Loucy (cell line): Measurements from ENCODE around the gene LGALS9.

ENCODE experiments used
- H2AFZ ChIP-seq: fragments of 200-600 bp; sonication (generic); 2 replicates; pipeline ENCODE4 v1.6.0; 2016; ENCODE audit warnings: antibody characterized with exemption, mild to moderate bottlenecking, low read length, moderate library complexity
- H3F3A ChIP-seq: fragments of 200-600 bp; 2 replicates; pipeline ENCODE4 v1.6.0; 2016; ENCODE audit warnings: antibody characterized with exemption, low read depth, mild to moderate bottlenecking
- H3K27me3 ChIP-seq: fragments of 200-600 bp; sonication (generic); 2 replicates; pipeline ENCODE4 v1.6.1; 2014; ENCODE audit warnings: low read length, mild to moderate bottlenecking; ENCODE audit not compliant: insufficient read depth, poor library complexity, severe bottlenecking
- H3K36me3 ChIP-seq: fragments of 200-600 bp; sonication (generic); 2 replicates; pipeline ENCODE4 v1.6.1; 2016; ENCODE audit warnings: low read length; ENCODE audit not compliant: insufficient read depth
- H3K4me1 ChIP-seq: fragments of 200-600 bp; sonication (generic); 2 replicates; pipeline ENCODE4 v1.5.1; 2014; ENCODE audit warnings: low read length, mild to moderate bottlenecking; ENCODE audit not compliant: insufficient read depth, poor library complexity, severe bottlenecking
- H3K4me2 ChIP-seq: fragments of 200-600 bp; sonication (generic); 2 replicates; pipeline ENCODE4 v1.6.0; 2014; ENCODE audit warnings: antibody characterized with exemption, low read length, low read depth, mild to moderate bottlenecking; ENCODE audit not compliant: poor library complexity, severe bottlenecking
- H3K4me3 ChIP-seq: fragments of 200-600 bp; sonication (generic); 2 replicates; pipeline ENCODE4 v1.5.1; 2014; ENCODE audit warnings: low read length, mild to moderate bottlenecking, mixed read lengths; ENCODE audit not compliant: poor library complexity, severe bottlenecking
- H3K79me2 ChIP-seq: fragments of 200-600 bp; sonication (generic); 2 replicates; pipeline ENCODE4 v1.6.1; 2014; ENCODE audit warnings: low read length; ENCODE audit not compliant: insufficient read depth
- H3K9ac ChIP-seq: fragments of 200-600 bp; sonication (generic); 2 replicates; pipeline ENCODE4 v1.6.0; 2014; ENCODE audit warnings: mild to moderate bottlenecking, low read depth, low read length, moderate library complexity; ENCODE audit not compliant: poor library complexity, severe bottlenecking
- H3K9me2 ChIP-seq: fragments of 200-600 bp; sonication (generic); replicated peaks from 2 replicates; pipeline ENCODE4 v1.6.1; 2016; ENCODE audit warnings: low read depth, low read length, mixed read lengths
- H3K9me3 ChIP-seq: fragments of 200-600 bp; sonication (generic); 2 replicates; pipeline ENCODE4 v1.6.1; 2014; ENCODE audit warnings: mild to moderate bottlenecking, antibody characterized with exemption, low read length, low read depth; ENCODE audit not compliant: insufficient read depth
- H4K20me1 ChIP-seq: fragments of 200-600 bp; sonication (generic); 2 replicates; pipeline ENCODE4 v1.6.0; 2014; ENCODE audit warnings: antibody characterized with exemption, low read length, mild to moderate bottlenecking; ENCODE audit not compliant: insufficient read depth, poor library complexity, severe bottlenecking
- CTCF ChIP-seq: fragments of 200-600 bp; sonication (generic); conservative IDR thresholded peaks from 2 replicates; pipeline ENCODE4 v1.5.1; 2014; ENCODE audit warnings: mild to moderate bottlenecking, antibody characterized with exemption, low read length
- EZH2phosphoT487 ChIP-seq: fragments of 200-600 bp; IDR thresholded peaks from 2 replicates; pipeline ENCODE4 v1.6.1; 2018; ENCODE audit warnings: antibody characterized with exemption, mild to moderate bottlenecking, moderate library complexity, borderline replicate concordance

Gene LGALS9

GRCh38 chr17:27621536-27621935 is 9.5 kb upstream of the LGALS9 start:
- Histone ChIP-seq H3K27me3 (no peaks in the 10 kb centered on the region), H3K9me3 (no peaks in the 10 kb centered on the region), H3K4me2 (no peak overlapping the region), H3K36me3 (peaks cover 54% of the 10 kb centered on the region; the same call in 1 of the 2 replicates), H3K4me3 (no peak overlapping the region), H3K9me2 (no peaks in the 10 kb centered on the region), H4K20me1 (no peaks in the 10 kb centered on the region), H2AFZ (no peak overlapping the region), H3K4me1 (peaks cover 9% of the 10 kb centered on the region), H3K9ac (no peak overlapping the region), H3F3A (peaks cover 3% of the 10 kb centered on the region; the same call in 1 of the 2 replicates), H3K79me2 (no peaks in the 10 kb centered on the region)
- no peak for TF ChIP-seq CTCF

- Histone ChIP-seq H3K36me3 (peaks cover 54% of the 10 kb centered on the region; the same call in 1 of the 2 replicates), H3K4me3 (no peak overlapping the region), H3K9me2 (no peaks in the 10 kb centered on the region), H3K9me3 (no peaks in the 10 kb centered on the region), H3K4me2 (no peak overlapping the region), H4K20me1 (no peaks in the 10 kb centered on the region), H3K4me1 (peaks cover 3% of the 10 kb centered on the region), H3F3A (no peaks in the 10 kb centered on the region), H2AFZ (no peak overlapping the region), H3K79me2 (no peaks in the 10 kb centered on the region), H3K27me3 (no peaks in the 10 kb centered on the region), H3K9ac (no peak overlapping the region)
- TF ChIP-seq EZH2phosphoT487 = no peak
- TF ChIP-seq CTCF = no peak
Observed at GRCh38 chr17:27621942-27622559, 8.9 kb upstream of the LGALS9 start.

GRCh38 chr17:27622986-27623385 is 8.0 kb upstream of the LGALS9 start:
- H3K9me3 ChIP-seq = no peaks in the 10 kb centered on the region
- no peaks in the 10 kb centered on the region for H4K20me1 ChIP-seq
- peaks cover under 1% of the 10 kb centered on the region for H3K4me1 ChIP-seq
- no peaks in the 10 kb centered on the region for H3F3A ChIP-seq
- peaks cover 50% of the 10 kb centered on the region; the same call in 1 of the 2 replicates for H3K36me3 ChIP-seq
- no peaks in the 10 kb centered on the region for H3K9me2 ChIP-seq
- no peaks in the 10 kb centered on the region for H3K79me2 ChIP-seq
- no peaks in the 10 kb centered on the region for H3K27me3 ChIP-seq
- no peak overlapping the region for H3K9ac ChIP-seq
- no peak for TF ChIP-seq CTCF
- no peak for TF ChIP-seq EZH2phosphoT487
- H3K4me3 ChIP-seq = no peak overlapping the region
- no peak overlapping the region for H3K4me2 ChIP-seq
- H2AFZ ChIP-seq = no peak overlapping the region
